Keratinocyte (primary cell): ENCODE measurements around the gene TSHZ2. TPM values are rescaled to one million over a fixed set of nuclear protein-coding genes. Genes with fewer than 3 reads are reported as not detected.

Experiments used
- DNase-seq: peaks from one replicate; pipeline ENCODE4 v3.0.0-alpha.2; 2011; ENCODE audit warnings: low read depth, missing footprints, low spot score
- FAIRE-seq: peaks from 2 replicates; lab custom pipeline; 2011; peaks lifted over from hg19 to GRCh38; lab: Jason Lieb, UNC
- H2AFZ ChIP-seq: 2 replicates; pipeline ENCODE4 v1.6.0; 2012; ENCODE audit warnings: low read length, control low read depth, inconsistent platforms; ENCODE audit not compliant: control insufficient read depth
- H3K27ac ChIP-seq: 2 replicates; pipeline ENCODE4 v1.5.1; 2011; ENCODE audit warnings: low read length; ENCODE audit not compliant: control insufficient read depth, insufficient read depth
- H3K27me3 ChIP-seq: 3 replicates; pipeline ENCODE4 v1.6.0; 2011; ENCODE audit warnings: low read length; ENCODE audit not compliant: control insufficient read depth, insufficient read depth; ENCODE audit errors: extremely low read depth
- H3K36me3 ChIP-seq, 2 experiments: 2 replicates in 1 of 2; 3 replicates in 1 of 2; pipeline ENCODE4 v1.5.1; 2011; ENCODE audit warnings: low read length in 2 of 2, mild to moderate bottlenecking in 1 of 2; ENCODE audit not compliant: control insufficient read depth in 2 of 2, insufficient read depth in 2 of 2; ENCODE audit errors: extremely low read depth in 1 of 2
- H3K4me1 ChIP-seq: 3 replicates; pipeline ENCODE4 v1.5.1; 2011; ENCODE audit warnings: low read length; ENCODE audit not compliant: control insufficient read depth, insufficient read depth; ENCODE audit errors: extremely low read depth
- H3K4me2 ChIP-seq: 3 replicates; pipeline ENCODE4 v1.6.0; 2011; ENCODE audit warnings: low read depth, low read length; ENCODE audit not compliant: control insufficient read depth, insufficient read depth; ENCODE audit errors: extremely low read depth
- H3K4me3 ChIP-seq, 3 experiments: fragments of 200-600 bp in 1 of 3; sonication (generic) in 1 of 3; 2 replicates in 2 of 3; 3 replicates in 1 of 3; pipeline ENCODE4 v1.5.1; 2011 to 2016; ENCODE audit warnings: low read length in 3 of 3, mild to moderate bottlenecking in 3 of 3, control low read depth in 2 of 3, inconsistent platforms in 1 of 3, low read depth in 1 of 3, mixed read lengths in 1 of 3, mixed run types in 1 of 3, moderate library complexity in 1 of 3; ENCODE audit not compliant: control insufficient read depth in 2 of 3, insufficient read depth in 2 of 3; ENCODE audit errors: extremely low read depth in 1 of 3
- H3K79me2 ChIP-seq: 2 replicates; pipeline ENCODE4 v1.6.0; 2012; ENCODE audit warnings: low read length; ENCODE audit not compliant: control insufficient read depth, insufficient read depth
- H3K9ac ChIP-seq: 3 replicates; pipeline ENCODE4 v1.6.0; 2011; ENCODE audit warnings: low read length; ENCODE audit not compliant: control insufficient read depth, insufficient read depth; ENCODE audit errors: extremely low read depth
- H3K9me1 ChIP-seq: 3 replicates; pipeline ENCODE4 v1.6.0; 2011; ENCODE audit warnings: low read length; ENCODE audit not compliant: control insufficient read depth, insufficient read depth; ENCODE audit errors: extremely low read depth
- H3K9me3 ChIP-seq: 2 replicates; pipeline ENCODE4 v1.5.1; 2012; ENCODE audit warnings: low read depth, low read length; ENCODE audit not compliant: control insufficient read depth
- H4K20me1 ChIP-seq: 3 replicates; pipeline ENCODE4 v1.6.0; 2011; ENCODE audit warnings: low read length; ENCODE audit not compliant: control insufficient read depth, insufficient read depth; ENCODE audit errors: extremely low read depth
- CTCF ChIP-seq, 3 experiments: IDR thresholded peaks in 1 of 3; conservative IDR thresholded peaks in 1 of 3; optimal IDR thresholded peaks in 1 of 3; 2 replicates in 2 of 3; 3 replicates in 1 of 3; pipeline versions ENCODE3 to v1.5.1; 2011; ENCODE audit warnings: low read length in 3 of 3, mild to moderate bottlenecking in 3 of 3, moderate library complexity in 2 of 3, control low read depth in 1 of 3, inconsistent platforms in 1 of 3; ENCODE audit not compliant: insufficient read depth in 2 of 3; ENCODE audit errors: extremely low read depth in 1 of 3
- EZH2 ChIP-seq: IDR thresholded peaks from one replicate; pipeline ENCODE4 v1.6.1; 2012; ENCODE audit warnings: inconsistent platforms, mild to moderate bottlenecking, low read length, moderate library complexity
- dilution Hi-C: fragments of 300-500 bp; cut with MboI; formaldehyde crosslinking; loops from one replicate; pipeline ENCODE4 v1.7.0; 2020; ENCODE audit warnings: low sequenced_read_pairs; ENCODE audit not compliant: extremely low pct_ligation_motif_present
- polyA plus RNA-seq, 5 experiments: library from polyadenylated mRNA; depleted of rRNA in 3 of 5; stranded (reverse) in 3 of 5; stranded (forward) in 1 of 5; unstranded in 1 of 5; fragments of >200 nt; gene quantifications; 1 replicate in 1 of 5; 2 replicates in 3 of 5; 3 replicates in 1 of 5; pipeline versions ENCODE4 v1.2.1 to v1.2.3, GENCODE V29; 2011 to 2012; ENCODE audit warnings: missing spikeins in 2 of 5, low read depth in 1 of 5, low replicate concordance in 1 of 5

TSHZ2 gene
- polyA plus RNA-seq, 1 donor (not counting 4 experiments of a cell fraction or from before 2014, with no cell fraction given) = 1.1 TPM

GRCh38 chr20:53244711-53245110 is 272.6 kb downstream of the TSHZ2 start:
- H4K20me1 ChIP-seq = no peaks in the 10 kb centered on the region
- no peak overlapping the region for H3K27ac ChIP-seq
- dilution Hi-C loops = no loop called here
- TF ChIP-seq EZH2 (no peak), CTCF (optimal IDR thresholded peaks at IDR 0.05 in 1 of 3, IDR thresholded peaks at IDR 0.05 in 1 of 3, conservative IDR thresholded peaks at IDR 0.05 in 1 of 3; ENCODE audit: extremely low read depth in 1 of 3, insufficient read depth in 2 of 3, low read length in 3 of 3) (no peak)
- FAIRE-seq = no peak
- no peaks in the 10 kb centered on the region for H3K9me3 ChIP-seq
- no peak for DNase-seq
- H3K4me3 ChIP-seq = no peak overlapping the region
- H3K4me1 ChIP-seq = no peaks in the 10 kb centered on the region
- H3K27me3 ChIP-seq = no peaks in the 10 kb centered on the region
- H3K79me2 ChIP-seq = no peaks in the 10 kb centered on the region
- no peak overlapping the region for H2AFZ ChIP-seq
- no peaks in the 10 kb centered on the region for H3K36me3 ChIP-seq
- H3K9me1 ChIP-seq = no peaks in the 10 kb centered on the region
- H3K9ac ChIP-seq = no peak overlapping the region
- no peak overlapping the region for H3K4me2 ChIP-seq

GRCh38 chr20:53245574-53245973 is 273.4 kb downstream of the TSHZ2 start:
- Histone ChIP-seq H3K4me3 (no peak overlapping the region), H3K79me2 (no peaks in the 10 kb centered on the region), H4K20me1 (no peaks in the 10 kb centered on the region), H3K27me3 (no peaks in the 10 kb centered on the region), H3K4me2 (no peak overlapping the region), H3K4me1 (no peaks in the 10 kb centered on the region), H3K9me1 (no peaks in the 10 kb centered on the region), H3K27ac (no peak overlapping the region), H3K36me3 (no peaks in the 10 kb centered on the region), H3K9me3 (no peaks in the 10 kb centered on the region), H2AFZ (no peak overlapping the region), H3K9ac (no peak overlapping the region)
- DNase-seq (no peak), FAIRE-seq (no peak)
- dilution Hi-C loops = no loop called here
- TF ChIP-seq CTCF (optimal IDR thresholded peaks at IDR 0.05 in 1 of 3, IDR thresholded peaks at IDR 0.05 in 1 of 3, conservative IDR thresholded peaks at IDR 0.05 in 1 of 3; ENCODE audit: extremely low read depth in 1 of 3, insufficient read depth in 2 of 3, low read length in 3 of 3) = no peak
- TF ChIP-seq EZH2 = no peak
